GM21367 (cell line): ENCODE data around the gene TM9SF3.
A peak's percentile ranks its signal among the peaks of the same experiment; 100 is the strongest.

Source experiments
- ATAC-seq: cut with Tn5 transposase; IDR thresholded peaks from one replicate; pipeline ENCODE4 v1.9.1; 2021; ENCODE audit not compliant: unreplicated experiment

The TM9SF3 gene

DNA sequence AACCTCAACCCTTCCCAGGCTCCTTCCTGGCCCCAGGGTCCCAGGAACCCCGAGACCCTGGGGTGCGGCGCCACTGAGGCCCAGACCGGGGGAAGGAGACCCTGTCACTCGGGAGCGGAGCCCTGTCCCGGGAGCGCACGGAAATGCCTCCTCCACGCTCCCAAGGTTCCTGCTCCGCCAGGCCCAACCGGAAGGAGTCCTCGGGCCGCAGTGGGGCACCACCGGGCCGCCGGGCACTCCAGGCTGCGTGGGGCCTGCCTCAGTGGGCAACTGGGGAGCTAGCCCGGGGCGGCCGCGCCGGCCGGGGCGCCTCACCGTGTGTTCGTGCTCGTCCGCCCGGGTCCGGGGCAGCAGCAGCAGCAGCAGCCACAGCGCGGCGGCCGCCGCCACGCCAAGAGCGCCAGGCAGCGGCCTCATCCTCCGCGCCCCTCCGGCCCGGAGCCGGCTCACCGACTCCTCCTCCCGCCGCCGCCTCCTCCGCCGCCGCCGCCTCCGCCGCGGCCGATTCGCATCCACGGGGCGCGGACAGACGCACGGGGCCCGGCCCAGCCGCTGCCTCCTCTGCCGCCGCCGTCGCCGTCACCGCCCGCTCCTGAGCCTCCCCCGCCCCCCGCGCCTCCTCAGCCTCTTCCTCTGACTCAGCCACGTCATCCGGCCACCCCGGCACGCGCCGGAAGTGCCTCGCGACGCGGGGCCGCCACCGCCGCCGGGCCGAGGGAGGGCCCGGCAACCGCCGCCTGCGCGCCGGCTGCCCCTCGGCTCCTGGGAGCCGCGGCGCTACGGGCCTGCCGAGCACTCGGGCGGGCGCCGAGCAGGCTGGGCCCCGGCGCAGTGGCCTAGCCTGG is at the start of gene TM9SF3:
TSS of gene TM9SF3 (minus strand) at position 594 of the 845 bp plus-strand sequence. CDS start at position 417, 177 bp downstream.
- peak; percentile 65 for ATAC-seq

DNA sequence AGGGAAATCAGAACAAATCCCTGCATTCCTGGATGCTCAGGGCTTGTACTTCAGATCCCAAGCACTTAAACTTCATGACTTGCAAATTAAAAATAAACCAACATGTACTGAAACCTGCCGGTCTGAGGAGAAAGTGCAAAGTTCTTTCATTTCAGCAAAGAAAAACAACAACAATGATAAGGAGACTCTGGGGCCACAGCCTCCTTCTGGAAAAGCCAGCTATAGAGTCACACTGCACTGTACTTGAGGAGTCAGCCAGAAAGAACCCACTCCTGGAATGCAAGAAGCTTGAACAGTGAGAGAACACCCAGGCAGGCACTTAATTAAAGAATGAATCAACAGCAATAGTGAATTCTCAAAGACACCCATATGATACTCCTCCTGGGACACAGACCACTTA is 49.7 kb upstream of the TM9SF3 start:
- ATAC-seq, result no peak

DNA sequence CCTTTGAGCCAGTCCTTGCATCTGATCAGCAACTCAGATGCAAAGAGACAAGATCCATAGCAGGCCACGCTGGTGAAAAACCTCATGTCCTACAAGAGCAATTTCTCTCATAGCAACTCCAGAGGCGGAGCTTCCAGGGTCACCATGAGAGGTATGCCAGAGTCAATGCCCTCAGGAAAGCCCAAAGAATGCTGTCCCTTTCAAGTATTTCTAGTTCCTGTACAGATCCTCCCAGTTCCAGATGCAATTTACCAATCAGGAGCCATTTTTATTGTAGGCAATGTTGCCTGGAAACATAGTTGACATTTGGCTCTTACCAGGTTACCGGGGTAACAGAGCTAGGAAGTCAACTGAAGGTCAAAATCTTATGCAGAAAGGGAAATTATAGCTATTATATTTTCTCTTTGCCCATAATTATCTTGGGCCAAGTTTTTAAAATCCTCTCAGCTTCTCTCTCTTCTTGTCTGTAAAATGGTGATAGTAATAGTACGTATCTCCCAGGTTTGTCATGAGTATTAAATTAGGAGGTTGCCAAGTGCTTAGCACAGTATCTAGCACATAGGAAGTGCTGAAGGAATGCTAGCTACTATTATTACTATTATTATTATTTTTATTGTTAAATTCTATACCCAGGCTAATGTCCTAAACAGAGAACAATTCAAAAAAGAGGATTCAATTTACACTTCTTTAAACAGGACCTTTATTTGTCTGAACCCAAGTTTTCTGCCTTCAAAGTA is 46.3 kb upstream of the TM9SF3 start:
- no peak for ATAC-seq

DNA sequence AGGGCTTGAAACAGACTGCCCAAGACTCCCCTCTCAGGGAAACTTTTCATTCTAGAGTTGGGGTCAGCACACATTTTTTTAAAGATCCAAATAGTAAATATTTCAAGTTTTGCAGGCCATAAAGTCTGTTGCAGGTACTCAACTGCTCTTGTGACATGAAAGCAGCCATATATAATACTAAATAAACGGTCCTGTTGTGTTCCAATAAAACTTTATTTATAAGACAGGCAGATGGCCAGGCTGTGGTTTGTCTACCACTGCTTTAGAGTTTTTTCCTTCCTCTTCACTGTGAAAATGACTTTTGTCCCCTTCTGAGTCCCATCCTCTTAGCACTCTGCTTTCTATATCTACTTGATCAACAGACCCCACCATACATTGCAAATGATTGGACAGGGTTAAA is 40.5 kb upstream of the TM9SF3 start:
- ATAC-seq, result no peak

DNA sequence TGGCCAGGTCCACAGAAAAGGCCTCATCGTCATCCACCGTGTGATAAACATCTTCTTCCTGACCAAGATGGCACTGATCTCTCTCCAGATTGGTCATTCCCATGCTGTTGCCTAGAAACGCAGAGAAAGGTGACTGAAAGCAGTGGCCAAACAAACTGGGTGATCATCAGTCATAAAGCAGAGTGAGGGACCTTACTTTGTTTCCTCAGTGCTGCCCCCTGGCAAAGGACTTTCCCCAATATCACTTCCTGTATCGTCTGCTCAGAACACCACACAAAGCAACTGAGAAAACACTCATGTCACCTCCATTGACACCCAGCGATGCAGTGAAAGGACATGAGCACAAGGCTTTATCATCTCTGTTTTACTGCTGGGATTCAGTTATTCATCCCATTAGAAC is 40.0 kb upstream of the TM9SF3 start:
- no peak for ATAC-seq

DNA sequence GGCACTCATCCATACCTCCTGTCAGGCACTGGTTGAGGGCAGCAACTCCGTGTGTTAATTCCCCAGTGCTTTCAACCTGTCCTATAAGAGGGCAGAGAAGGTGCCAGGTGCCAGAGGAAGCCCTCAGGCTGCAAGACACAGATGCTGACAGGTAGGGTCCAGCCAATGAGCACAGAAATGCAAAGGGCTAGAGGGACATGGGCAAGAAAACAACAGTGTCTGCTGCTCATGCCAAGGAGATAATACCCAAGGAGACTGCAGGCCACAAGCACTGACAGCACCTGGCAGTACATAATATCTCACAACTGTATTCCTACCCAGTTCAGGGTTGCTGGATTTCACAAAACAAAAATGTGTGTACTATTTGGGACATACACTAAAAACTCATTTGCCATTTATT is 38.4 kb upstream of the TM9SF3 start:
- ATAC-seq, result no peak

DNA sequence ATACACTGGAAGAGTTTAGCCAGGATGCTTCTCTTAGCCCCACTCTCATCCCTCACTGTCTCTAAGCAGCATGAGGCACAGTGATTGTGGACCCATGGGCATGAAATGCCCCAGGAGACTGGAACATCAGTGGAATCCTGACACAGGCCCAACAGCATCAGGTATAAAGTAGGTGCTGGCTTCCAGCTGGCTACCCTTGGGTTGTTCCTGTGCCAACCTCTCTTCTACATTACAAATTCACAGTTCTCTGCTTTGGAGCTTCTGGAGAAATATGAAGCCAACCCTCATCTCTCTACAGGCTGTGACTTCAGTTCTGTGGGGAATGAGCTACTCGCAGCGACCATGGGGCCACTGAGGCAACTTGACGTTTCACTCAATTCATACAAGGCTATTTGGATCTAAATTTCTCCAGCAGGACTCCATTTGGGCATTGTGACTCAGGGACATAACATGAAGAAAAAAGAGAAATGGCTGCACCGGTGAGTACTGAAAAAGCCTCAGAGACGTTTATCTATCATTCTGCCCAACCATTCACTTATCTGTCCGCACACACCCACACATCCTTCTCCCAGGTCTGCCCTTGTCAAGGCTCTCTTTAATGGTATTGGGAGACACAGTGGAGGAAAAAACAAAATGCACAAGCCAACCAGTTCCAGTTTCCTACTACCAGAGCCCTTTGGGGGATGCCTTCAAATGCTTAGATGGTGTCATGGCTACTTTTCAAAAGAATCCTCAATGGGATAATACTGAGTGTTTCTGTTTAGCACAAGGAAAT is 35.4 kb upstream of the TM9SF3 start:
- ATAC-seq, result no peak

DNA sequence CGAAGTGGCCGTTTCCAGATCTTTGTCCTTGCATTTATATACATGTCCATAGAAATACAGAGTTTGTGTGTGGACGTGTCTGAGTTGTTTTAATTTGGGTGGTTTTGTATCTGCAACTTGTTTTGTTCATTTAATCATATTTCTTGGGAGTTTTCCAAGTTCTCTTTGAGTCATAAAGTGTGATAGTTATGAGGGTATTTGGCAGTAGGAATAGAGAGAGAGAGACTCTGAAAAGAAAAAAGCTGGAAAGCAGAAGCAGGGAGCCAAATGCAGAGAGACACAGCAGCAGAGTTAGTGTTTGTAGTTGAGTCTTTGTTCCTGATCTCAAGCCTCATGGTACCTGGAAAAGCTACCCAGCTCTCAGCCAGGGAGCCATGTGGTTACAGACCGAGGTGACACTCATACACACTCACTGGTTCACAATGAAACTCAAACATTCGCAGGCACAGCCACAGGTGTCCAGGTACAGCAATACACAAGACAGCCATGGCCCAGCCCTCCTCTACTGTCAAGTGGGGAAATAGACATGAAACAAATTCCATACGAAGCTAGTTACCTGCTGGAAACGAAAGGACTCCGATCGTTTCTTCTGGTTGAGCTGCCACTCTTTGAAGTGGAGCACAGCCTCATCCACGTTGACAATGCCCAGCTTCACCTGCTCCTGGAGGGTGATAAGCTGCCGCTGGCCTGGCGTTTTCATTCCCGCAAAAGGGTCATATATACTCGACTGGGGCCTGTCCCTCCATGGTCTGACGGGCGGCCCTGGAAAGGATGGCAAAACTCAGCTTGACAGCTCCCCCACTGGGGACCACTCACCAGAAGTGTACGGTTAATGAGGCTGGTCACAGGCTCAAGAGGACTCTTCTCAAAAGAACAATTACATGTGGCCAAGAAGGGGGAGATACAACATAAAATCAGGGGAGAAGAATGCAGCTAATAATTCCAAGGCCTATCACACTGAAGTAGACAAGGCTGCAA is 33.3 kb upstream of the TM9SF3 start:
- ATAC-seq, result no peak

DNA sequence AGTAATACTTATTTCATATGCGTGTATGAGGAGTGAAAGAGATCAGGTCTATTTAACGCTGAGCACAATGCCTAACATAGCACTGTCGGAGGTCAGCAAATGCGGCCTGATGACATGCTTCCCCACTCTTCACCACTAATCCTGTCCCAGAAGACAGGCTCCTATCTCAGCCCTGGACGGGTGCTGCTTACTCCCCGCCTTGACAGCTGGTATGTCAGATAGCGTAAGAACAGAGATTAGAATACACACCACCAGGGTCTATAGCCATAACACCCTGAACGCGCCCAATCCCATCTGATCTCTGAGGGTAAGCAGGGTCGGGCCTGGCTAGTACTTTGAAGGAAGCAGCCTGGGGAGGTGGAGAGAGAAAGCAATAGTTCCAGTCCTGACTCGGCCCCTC is 32.3 kb upstream of the TM9SF3 start:
- ATAC-seq, result no peak

DNA sequence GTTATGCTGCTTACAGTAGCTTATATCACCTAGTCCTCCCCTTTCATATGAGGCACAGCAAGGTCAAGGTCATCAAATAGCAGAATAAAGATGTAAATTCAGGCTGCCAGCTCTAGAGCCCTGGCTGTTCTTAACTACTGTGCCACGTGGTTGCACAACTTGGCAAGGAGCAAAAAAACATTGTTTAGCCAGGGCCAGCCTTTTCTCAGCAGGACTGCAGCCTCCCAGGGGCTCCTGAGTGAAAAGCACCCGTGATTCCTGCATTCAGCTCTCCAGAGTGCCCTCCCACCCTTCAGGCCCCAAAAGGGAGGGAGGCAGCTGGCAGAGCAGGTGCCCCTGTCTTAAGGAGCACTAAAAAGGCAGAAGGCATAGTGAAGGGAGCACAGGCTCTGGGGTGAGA is 31.8 kb upstream of the TM9SF3 start:
- ATAC-seq, result no peak

DNA sequence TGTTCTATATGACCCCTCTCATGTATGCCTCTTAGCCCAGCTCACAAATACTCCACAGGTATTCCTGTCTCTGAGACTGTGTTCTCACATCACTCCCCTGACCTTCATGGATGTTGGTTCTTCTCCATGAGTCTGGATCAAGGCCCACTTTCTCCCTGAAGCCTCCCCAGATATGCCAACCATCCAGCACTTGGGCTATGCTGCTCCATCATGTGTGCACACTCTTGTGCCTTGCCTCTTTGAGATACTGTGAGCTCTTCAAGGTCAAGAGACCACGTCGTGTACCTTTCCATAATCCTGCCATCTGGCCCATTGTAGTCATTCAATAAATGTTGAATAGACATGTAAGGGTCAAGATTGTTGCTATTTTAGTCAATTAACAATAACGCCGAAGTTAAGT is 30.1 kb upstream of the TM9SF3 start:
- ATAC-seq, result no peak

DNA sequence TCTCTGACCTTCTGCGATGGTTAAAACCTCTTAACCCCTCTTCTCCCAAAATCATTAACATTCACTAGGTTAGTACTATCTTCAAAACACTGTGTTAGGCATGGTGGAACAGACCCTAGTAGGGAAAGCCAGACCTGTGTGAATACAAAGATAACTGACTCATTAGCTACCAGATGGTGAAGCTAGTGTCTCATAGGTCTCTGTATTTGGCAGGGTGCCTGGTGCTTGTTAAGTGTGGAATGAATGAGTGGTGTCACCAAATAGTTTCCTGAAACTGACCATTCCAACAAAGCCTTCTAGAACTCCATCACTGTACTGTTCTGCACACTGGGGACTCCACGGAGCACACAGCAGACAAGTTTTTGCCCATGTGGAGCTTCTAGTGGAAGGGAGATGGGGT is 27.7 kb upstream of the TM9SF3 start:
- no peak for ATAC-seq

DNA sequence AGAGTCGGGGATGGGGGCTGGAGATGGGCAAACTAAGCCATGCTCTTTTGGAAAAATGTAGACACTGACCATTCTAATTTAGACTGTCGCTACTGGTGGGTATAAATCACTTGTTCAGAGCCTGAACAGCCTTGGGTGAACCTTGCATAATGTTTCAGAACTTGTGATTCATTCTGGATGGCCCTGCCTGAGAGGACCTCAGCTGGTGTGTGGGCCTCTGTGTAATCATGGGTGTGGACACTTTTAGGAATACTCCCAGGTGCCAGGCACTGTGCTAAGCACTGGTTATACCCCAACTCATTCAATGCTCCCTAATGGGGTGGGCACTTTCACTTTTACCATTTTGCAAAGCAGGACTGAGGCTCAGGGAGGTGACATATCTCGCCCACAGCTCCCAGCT is 26.8 kb upstream of the TM9SF3 start:
- no peak for ATAC-seq

DNA sequence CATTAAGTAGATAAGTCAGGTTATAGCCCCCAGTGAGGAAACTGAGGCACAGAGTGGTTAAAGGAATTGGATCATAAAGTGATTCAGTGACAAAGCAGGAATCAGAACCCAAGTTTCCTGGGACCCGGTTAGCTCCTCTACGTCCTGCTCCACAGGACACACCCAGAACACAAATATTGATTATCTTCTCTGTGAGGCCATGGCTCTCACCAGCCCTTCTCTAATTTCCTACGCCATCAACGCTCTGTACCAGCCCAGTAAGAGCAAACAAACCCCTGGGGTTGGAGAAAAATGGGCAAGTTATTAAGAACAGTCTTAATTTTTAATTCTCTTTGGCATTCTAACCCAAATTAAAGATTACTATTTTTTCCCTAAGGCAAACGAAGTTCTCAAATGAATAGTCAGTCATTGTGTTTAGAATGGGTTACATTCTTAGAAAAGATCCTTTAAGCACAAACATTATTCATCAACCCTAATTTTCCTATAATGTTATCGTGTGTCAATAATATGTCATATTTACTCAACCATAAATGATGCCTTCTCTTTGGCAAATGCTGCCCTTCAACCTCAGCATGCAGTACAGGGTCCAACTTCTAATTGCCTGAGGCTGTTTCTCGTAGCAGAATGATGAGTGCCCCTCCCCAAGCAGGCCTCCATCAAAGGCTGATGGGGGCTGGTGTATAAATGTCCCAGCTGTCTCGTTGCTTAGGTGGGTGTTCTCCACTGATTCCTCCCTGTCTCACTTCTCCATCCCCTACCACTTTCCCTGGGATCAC is 25.4 kb upstream of the TM9SF3 start:
- no peak for ATAC-seq

DNA sequence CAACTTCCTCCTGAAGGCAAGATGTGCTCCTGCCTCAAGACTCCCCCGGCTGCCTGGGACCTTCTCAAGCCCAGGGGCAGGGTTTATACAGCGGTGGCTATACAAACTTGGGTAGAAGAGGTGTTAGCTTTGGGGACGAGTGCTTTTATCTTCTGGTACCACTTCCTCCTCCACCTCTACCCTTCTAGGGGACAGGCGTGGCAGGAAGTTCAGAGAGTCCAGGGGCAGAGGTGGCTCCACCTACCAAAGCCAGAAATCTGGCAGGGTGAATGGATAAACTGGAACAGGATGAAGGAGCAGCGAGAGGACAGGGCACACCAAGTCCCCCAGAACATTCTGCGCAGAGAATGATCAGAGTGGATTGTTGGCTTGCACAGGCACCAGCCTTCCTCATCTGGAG is 24.0 kb upstream of the TM9SF3 start:
- no peak for ATAC-seq

DNA sequence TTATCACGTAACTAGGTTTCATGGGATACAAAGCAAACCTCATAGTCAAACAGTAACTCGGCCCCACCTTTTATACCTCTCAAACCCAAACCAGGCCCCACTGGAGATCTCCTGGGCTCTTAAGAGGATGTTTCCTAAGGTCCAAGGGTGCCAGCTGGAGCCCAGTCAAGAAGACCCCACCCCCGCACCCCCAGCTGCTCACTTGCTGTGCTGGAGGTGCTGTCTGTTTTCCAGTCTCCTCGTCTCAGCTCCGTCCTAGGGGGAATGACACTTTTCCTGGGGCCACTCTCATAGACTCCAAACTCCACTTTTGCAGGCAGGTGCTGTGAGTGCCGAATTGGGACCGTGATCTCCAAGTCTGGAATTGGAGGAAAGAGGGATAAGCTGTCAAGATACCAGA is 22.7 kb upstream of the TM9SF3 start:
- ATAC-seq, result no peak

DNA sequence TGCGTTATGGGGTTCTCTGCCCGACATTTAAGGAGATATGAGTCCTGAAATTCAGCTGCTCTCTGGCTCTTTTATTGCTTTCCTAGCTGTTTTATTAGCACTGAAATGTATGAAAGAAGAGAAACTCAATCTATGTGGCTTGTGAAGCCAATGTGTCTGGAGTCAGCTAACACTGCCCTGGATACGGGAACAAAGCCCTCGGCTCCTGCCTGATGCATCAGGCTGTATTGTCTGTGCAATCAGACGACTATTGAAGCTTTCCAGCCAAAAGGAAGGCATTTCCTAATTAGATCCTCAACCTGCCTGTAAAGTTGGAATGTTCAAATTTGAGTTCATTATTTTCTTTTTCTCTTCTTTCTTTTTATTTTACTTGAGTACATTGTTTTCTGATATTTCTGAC is 22.0 kb upstream of the TM9SF3 start:
- no peak for ATAC-seq

DNA sequence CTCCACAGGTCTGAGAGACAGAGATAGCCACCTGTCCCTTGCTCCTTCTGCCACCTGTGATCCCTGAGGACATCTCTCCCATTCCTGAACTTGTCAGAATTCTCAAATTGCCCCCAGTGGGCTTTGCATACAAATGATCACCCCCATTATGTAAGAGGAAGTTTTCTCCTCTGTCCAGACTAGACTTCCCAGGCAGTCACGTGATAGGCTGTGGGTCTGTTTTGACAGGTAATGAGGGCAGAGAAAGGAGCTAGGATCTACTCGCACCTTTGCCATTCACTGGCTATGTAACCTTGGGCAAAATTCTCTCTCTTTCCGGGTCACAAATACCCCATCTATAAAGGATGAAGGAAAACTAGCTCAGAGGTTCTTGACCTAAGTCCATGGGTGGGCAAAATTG is 21.4 kb upstream of the TM9SF3 start:
- ATAC-seq, result no peak

DNA sequence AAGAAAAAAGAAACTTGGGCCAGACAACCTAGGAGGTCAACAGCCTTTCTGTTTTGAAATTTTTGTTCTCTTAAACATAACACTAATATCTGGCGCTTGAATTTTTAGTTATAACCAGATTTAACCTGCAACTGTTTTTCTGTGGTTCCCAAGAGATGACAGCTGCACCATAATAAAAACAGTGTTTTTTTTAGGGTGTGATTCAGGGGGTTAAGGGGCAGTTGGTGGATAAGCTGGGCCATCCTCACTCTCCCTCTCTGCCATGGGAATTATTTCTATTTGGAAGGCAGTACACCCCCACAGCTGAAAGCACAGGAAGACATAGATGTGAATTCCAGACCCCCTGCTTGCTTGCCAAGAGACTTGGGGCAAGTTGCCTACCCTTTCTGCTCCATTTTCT is 20.1 kb upstream of the TM9SF3 start:
- no peak for ATAC-seq

DNA sequence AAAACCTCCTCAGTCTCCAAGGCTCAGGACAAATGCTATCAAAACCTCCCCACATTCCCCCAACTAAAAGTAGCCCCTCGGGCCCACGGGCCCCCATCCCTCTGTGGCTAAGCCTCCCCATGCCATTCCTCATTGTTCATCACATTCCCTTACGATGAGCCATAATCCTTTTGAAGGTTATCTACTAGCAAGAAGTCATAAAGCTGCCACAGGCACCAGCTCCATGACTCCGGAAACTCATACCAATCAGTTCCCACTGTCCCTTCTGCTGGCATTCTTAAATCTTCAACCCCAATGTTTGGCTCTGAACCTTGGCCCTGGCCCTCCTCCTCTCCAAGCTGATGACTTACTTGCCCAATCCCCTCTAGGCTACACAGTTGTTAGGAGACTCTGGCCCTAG is 19.4 kb upstream of the TM9SF3 start:
- no peak for ATAC-seq
